ENCODE measurements around the gene C5AR1.
"Not testable (repeated sequence)": the region's sequence is repeated elsewhere in the genome, so short reads cannot be mapped to it uniquely, and the experiment has no call there.

Gene C5AR1

DNA sequence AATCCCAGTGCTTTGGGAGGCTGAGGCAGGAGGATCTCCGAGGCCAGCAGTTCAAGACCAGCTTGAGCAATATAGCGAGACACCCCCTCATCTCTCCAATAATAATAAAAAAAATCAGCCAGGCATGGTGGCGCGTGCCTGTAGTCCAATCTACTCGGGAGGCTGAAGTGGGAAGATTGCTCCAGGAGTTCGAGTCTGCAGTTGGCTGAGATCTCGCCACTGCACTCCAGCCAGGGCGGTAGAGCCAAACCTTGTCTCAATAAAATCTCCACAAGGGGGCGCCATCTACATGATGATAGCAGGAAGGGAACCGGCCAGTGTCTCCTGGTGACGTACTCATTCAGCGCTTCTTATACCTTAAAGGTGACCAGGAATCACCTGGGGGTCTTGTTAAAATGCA lies 13.6 kb upstream of the C5AR1 start:
- DNase-seq (ENCODE audit: low read depth) = peak; percentile 91
- TF ChIP-seq, protein P1, sequence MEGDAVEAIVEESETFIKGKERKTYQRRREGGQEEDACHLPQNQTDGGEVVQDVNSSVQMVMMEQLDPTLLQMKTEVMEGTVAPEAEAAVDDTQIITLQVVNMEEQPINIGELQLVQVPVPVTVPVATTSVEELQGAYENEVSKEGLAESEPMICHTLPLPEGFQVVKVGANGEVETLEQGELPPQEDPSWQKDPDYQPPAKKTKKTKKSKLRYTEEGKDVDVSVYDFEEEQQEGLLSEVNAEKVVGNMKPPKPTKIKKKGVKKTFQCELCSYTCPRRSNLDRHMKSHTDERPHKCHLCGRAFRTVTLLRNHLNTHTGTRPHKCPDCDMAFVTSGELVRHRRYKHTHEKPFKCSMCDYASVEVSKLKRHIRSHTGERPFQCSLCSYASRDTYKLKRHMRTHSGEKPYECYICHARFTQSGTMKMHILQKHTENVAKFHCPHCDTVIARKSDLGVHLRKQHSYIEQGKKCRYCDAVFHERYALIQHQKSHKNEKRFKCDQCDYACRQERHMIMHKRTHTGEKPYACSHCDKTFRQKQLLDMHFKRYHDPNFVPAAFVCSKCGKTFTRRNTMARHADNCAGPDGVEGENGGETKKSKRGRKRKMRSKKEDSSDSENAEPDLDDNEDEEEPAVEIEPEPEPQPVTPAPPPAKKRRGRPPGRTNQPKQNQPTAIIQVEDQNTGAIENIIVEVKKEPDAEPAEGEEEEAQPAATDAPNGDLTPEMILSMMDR (IDR thresholded peaks at IDR 0.05; ENCODE audit: insufficient read depth, low read depth, low read length, missing control alignments) = peak; percentile 64
- H3K4me3 ChIP-seq (ENCODE audit: low read depth, low read length) = no peak overlapping the region

- not testable (repeated sequence) for DNase-seq (ENCODE audit: low read depth); H3K4me3 ChIP-seq (ENCODE audit: low read depth, low read length)
Measured at GRCh38 chr19:47300867-47301266, 8.8 kb upstream of the C5AR1 start.

DNA sequence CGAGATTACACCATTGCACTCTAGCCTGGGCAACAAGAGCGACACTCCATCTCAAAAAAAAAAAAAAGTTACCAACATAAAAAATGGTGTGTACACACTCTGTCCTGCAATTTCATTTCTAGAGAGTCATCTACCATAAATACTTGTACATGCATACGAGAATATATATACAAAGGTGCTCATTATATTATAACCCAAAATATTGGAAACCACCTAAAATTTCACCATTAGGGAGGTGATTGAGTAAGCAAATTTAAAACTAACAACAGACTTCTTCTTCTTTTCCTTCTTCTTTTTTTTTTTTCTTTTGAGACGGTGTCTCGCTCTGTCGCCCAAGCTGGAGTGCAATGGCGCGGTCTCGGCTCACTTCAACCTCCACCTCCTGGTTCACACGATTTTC lies 7.4 kb upstream of the C5AR1 start:
- TF ChIP-seq, protein P1 (IDR thresholded peaks at IDR 0.05; ENCODE audit: insufficient read depth, low read depth, low read length, missing control alignments) = no peak
- peak; percentile 48 for DNase-seq (ENCODE audit: low read depth)
- H3K4me3 ChIP-seq (ENCODE audit: low read depth, low read length) = no peak overlapping the region

DNA sequence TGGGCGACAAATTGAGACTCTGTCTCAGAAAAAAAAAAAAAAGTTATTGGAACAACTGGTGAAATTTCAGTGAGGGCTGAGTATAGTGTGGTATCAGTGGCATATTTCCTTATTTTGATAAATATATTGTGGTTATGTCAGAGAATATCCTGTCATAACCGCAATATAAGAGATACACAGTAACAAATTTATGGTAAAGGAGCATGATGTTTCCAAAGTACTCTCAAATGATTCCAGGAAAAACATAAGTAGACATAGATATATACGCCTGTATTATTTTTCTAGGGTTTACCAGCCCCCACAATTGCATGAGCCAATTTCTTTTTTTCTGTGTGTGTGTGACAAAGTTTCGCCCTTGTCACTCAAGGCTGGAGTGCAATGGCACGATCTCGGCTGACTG lies 5.7 kb upstream of the C5AR1 start:
- TF ChIP-seq, protein P1 (IDR thresholded peaks at IDR 0.05; ENCODE audit: insufficient read depth, low read depth, low read length, missing control alignments) = no peak
- no peak overlapping the region for H3K4me3 ChIP-seq (ENCODE audit: low read depth, low read length)
- DNase-seq (ENCODE audit: low read depth) = no peak

- TF ChIP-seq, protein P1 (IDR thresholded peaks at IDR 0.05; ENCODE audit: insufficient read depth, low read depth, low read length, missing control alignments) = peak; percentile 99
- peak; percentile 75 for DNase-seq (ENCODE audit: low read depth)
- no peak overlapping the region for H3K4me3 ChIP-seq (ENCODE audit: low read depth, low read length)
Measured at GRCh38 chr19:47305309-47305751, 4.3 kb upstream of the C5AR1 start.

DNA sequence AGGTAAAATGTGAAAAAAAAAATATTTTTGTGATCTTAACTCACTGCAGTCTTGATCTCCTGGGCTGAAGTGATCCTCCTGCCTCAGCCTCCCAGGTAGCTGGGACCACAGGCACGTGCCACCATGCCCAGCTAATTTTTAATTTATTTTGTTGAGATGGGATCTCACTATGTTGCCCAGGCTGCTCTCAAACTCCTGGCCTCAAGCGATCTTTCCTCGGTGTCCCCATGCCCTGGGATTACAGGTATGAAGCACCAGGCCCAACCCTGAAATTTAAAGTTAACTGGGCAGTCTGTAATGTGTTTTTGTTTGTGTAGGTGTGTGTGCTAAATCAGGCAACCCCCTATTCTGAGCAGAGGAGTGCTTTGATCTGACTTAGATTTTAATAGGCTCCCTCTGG lies 3.4 kb upstream of the C5AR1 start:
- TF ChIP-seq, protein P1 (IDR thresholded peaks at IDR 0.05; ENCODE audit: insufficient read depth, low read depth, low read length, missing control alignments) = no peak
- no peak overlapping the region for H3K4me3 ChIP-seq (ENCODE audit: low read depth, low read length)
- no peak for DNase-seq (ENCODE audit: low read depth)

GRCh38 chr19:47309038-47309437 lies 623 bp upstream of the C5AR1 start:
- TF ChIP-seq, protein P1 (IDR thresholded peaks at IDR 0.05; ENCODE audit: insufficient read depth, low read depth, low read length, missing control alignments) = no peak
- DNase-seq (ENCODE audit: low read depth) = no peak
- H3K4me3 ChIP-seq (ENCODE audit: low read depth, low read length) = no peak overlapping the region

Data from GM12865 (cell line).